ENCODE data around the gene CYP4F11.

DNA sequence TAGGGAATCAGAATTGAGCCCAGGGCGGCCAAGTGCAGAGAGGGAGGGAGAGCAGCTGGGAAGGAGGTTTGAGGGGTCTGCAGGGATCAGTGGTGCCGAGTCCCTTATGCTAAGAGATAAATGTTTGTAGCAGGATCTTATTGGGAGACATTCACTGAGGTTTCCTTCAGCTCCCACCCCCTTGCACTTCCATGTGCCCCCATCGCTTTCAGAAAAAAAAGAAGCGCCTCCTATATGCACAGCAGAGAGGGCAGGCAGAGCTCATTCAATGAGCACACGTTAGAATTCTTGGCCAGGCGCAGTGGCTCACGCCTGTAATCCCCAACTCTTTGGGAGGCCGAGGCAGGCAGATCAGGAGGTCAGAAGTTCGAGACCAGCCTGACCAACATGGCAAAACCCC, 64.5 kb downstream of the CYP4F11 start:
- no peak for TF ChIP-seq POLR2A (IDR thresholded peaks at IDR 0.05)
- TF ChIP-seq, protein P1, sequence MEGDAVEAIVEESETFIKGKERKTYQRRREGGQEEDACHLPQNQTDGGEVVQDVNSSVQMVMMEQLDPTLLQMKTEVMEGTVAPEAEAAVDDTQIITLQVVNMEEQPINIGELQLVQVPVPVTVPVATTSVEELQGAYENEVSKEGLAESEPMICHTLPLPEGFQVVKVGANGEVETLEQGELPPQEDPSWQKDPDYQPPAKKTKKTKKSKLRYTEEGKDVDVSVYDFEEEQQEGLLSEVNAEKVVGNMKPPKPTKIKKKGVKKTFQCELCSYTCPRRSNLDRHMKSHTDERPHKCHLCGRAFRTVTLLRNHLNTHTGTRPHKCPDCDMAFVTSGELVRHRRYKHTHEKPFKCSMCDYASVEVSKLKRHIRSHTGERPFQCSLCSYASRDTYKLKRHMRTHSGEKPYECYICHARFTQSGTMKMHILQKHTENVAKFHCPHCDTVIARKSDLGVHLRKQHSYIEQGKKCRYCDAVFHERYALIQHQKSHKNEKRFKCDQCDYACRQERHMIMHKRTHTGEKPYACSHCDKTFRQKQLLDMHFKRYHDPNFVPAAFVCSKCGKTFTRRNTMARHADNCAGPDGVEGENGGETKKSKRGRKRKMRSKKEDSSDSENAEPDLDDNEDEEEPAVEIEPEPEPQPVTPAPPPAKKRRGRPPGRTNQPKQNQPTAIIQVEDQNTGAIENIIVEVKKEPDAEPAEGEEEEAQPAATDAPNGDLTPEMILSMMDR (IDR thresholded peaks at IDR 0.05): no peak

All from prostate gland (tissue), 2 donors.